Activated naive CD4-positive, alpha-beta T cell treated with anti-CD3 and anti-CD28 coated beads, Interleukin-2, amount 50 U/mL, for 72 hours (primary cell): ENCODE results near the gene NFYC. TPM values are rescaled to one million over a fixed set of nuclear protein-coding genes. Genes with fewer than 3 reads are reported as not detected.
"Not testable (repeated sequence)": the region's sequence is repeated elsewhere in the genome, so short reads cannot be mapped to it uniquely, and the experiment has no call there.

Experiments used
- ATAC-seq, 2 donors: fragments of 150-1000 bp; cut with Tn5 transposase; 2 replicates each; pipeline ENCODE4 v1.10.0; 2021; ENCODE audit warnings: mild to moderate bottlenecking in 2 of 2, moderate library complexity in 2 of 2
- DNase-seq, 2 donors: peaks; one replicate each; pipeline ENCODE4 v3.0.0; 2021 to 2022; ENCODE audit warnings: low spot score in 2 of 2
- H3K27ac Mint-ChIP-seq, 2 donors: one replicate each; pipeline ENCODE4 v1.8.0; 2022; ENCODE audit warnings: mild to moderate bottlenecking in 2 of 2, mixed read lengths in 2 of 2
- H3K36me3 Mint-ChIP-seq, 2 donors: one replicate each; pipeline ENCODE4 v1.8.0; 2022; ENCODE audit warnings: mixed read lengths in 2 of 2
- H3K9me3 Mint-ChIP-seq, 2 donors: one replicate each; pipeline ENCODE4 v1.8.0; 2022; ENCODE audit warnings: mixed read lengths in 2 of 2
- total RNA-seq, 2 donors: library from RNA; stranded (reverse); gene quantifications; one replicate each; pipeline ENCODE4 v1.2.3, GENCODE V29; 2022

Gene NFYC
- total RNA-seq, 2 donors from 2014 or later = 58.9 to 62.5 TPM

DNA sequence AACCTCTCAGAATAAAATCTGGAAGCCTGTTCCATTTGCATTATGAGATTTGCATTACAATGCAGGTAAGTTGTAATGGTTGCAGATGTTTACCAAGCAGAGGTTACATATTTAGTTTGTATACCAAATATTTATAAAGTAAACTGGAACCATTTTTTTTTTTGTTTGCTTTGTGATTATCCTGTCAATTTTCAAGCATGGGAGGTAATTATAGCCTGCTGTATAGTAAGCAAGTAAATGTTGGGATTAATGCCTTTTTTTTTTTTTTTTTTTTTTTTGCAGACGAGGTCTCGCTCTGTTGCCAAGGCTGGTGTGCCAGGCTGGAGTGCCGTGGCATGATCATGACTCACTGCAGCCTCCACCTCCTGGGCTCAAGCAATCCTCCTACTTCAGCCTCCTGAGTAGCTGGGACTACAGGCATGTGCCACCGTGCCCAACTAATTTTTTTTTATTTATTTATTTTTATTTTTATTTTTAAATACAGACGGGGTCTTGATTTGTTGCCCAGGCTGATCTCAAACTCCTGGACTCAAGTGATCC is 21.0 kb downstream of the NFYC start:
- DNase-seq (no peak), ATAC-seq (no peak)
- peaks cover 0 to 4% of the 10 kb centered on the region in 2 donors for H3K9me3 Mint-ChIP-seq
- peaks cover 5 to 21% of the 10 kb centered on the region in 2 donors for H3K36me3 Mint-ChIP-seq
- H3K27ac Mint-ChIP-seq = peak overlapping the region in 1 of 2 donors; percentile 77

GRCh38 chr1:40712997-40713396 is 21.5 kb downstream of the NFYC start:
- Mint-ChIP-seq H3K36me3 (peaks cover 5 to 21% of the 10 kb centered on the region in 2 donors), H3K9me3 (peaks cover 0 to 4% of the 10 kb centered on the region in 2 donors), H3K27ac (peak overlapping the region in 1 of 2 donors; percentile 77)
- DNase-seq = no peak
- no peak for ATAC-seq

- no peak for DNase-seq
- Mint-ChIP-seq H3K27ac (no peak overlapping the region), H3K36me3 (peaks cover 5 to 15% of the 10 kb centered on the region in 2 donors), H3K9me3 (peaks cover 0 to 4% of the 10 kb centered on the region in 2 donors)
- ATAC-seq = no peak
Observed at GRCh38 chr1:40715491-40716059, 24.1 kb downstream of the NFYC start.

GRCh38 chr1:40717065-40717464 is 25.6 kb downstream of the NFYC start:
- Mint-ChIP-seq H3K36me3 (peaks cover 5 to 15% of the 10 kb centered on the region in 2 donors), H3K9me3 (peaks cover 0 to 4% of the 10 kb centered on the region in 2 donors), H3K27ac (no peak overlapping the region)
- no peak for ATAC-seq
- DNase-seq = no peak

- H3K36me3 Mint-ChIP-seq = peaks cover 4 to 15% of the 10 kb centered on the region in 2 donors
- H3K27ac Mint-ChIP-seq = no peak overlapping the region
- DNase-seq (no peak), ATAC-seq (no peak)
- peaks cover 0 to 4% of the 10 kb centered on the region in 2 donors for H3K9me3 Mint-ChIP-seq
Observed at GRCh38 chr1:40717955-40718354, 26.5 kb downstream of the NFYC start.

GRCh38 chr1:40720493-40720892 is 29.0 kb downstream of the NFYC start:
- Mint-ChIP-seq H3K9me3 (peaks cover 0 to 4% of the 10 kb centered on the region in 2 donors), H3K36me3 (peaks cover 0 to 11% of the 10 kb centered on the region in 2 donors), H3K27ac (no peak overlapping the region)
- ATAC-seq = no peak
- no peak for DNase-seq

DNA sequence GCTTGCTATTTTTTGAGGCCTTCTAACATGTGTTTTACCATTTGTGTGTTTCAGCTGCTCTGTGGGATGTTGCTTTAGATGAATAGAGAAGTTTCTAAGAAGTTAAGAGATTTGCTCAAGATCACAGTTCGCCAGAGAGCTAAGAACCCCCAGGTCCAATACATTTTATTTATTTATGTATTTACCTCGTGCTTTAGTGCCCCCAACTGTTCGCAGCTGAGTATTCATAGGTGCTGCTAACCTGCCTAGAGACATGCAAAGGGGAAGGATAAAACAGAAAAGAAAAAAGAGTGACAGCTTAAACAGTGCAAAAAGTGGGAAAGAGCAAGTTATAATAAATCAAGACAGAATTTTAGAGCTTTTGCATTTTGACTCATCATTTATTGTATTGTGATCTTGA is 31.1 kb downstream of the NFYC start:
- Mint-ChIP-seq H3K9me3 (no peaks in the 10 kb centered on the region), H3K27ac (no peak overlapping the region), H3K36me3 (peaks cover 0 to 6% of the 10 kb centered on the region in 2 donors)
- DNase-seq (no peak), ATAC-seq (no peak)

DNA sequence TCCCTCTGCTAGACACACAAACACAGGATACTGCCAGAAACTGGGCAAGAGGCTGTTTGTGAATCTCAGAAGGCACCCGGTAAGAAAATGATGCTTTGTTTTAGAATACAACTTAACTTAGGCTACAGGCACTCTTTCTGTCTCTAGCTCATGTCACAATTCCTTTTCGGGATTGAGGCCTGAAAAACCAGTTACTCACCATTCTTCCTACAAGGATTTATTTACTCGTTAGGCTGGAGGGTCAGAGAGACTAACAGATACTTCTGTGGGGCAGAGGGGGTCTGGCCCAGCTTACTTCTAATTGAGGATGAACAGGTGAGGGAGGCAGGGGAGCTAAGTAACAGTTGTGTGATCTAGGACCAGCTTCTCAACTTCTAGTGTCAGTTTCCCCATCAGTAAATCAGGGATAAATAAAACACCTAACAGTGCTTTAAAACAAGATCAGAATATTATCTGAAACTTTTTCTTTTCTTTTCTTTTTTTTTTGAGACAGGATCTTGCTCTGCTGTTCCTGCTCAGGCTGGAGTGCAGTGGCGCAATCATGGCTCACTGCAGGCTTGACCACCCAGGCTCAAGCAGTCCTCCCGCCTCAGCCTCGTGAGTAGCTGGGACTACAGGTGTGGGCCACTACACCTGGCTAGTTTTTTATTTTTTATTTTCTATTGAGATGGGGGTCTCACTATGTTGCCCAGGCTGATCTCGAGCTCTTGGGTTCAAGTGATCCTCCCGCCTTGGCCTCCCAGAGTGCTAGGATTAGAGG is 31.9 kb downstream of the NFYC start:
- no peak overlapping the region for H3K27ac Mint-ChIP-seq
- DNase-seq (no peak), ATAC-seq (no peak)
- H3K9me3 Mint-ChIP-seq = no peaks in the 10 kb centered on the region
- peaks cover 0 to 6% of the 10 kb centered on the region in 2 donors for H3K36me3 Mint-ChIP-seq

GRCh38 chr1:40727662-40728061 is 36.2 kb downstream of the NFYC start:
- H3K9me3 Mint-ChIP-seq, H3K27ac Mint-ChIP-seq, DNase-seq, ATAC-seq: not testable (repeated sequence)
- H3K36me3 Mint-ChIP-seq = peaks cover 0 to 15% of the 10 kb centered on the region in 2 donors

- ATAC-seq, H3K9me3 Mint-ChIP-seq, DNase-seq, H3K36me3 Mint-ChIP-seq: not testable (repeated sequence)
- H3K27ac Mint-ChIP-seq = peak overlapping the region; percentile 29 to 30
Observed at GRCh38 chr1:40729316-40729862, 37.9 kb downstream of the NFYC start.

DNA sequence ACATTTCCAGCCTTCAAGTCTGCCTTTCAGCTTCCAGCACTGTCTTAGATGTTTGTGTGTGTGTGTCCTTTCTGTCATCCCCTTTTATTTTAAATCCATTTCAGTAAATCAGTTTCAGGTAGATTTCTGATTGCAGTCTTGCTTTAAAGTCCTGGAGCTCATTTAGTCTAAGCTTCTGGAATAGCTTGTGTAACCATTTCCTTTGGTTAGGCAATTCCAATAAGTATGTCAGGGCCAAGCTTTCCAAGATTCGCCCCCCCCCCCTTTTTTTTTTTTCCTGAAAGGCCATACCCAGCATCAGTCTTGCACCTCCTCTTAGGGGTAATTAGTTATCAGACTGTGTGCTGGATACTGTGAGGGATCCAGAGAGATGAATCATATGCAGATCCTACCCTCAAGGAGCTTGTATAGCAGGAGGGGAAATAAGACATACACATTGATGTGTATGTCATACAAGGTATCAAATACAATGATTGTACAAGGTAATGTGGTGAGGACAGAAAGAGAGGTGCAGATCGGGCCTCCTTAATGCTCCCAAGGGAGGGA is 41.3 kb downstream of the NFYC start:
- no peak for DNase-seq
- H3K36me3 Mint-ChIP-seq = peaks cover 0 to 9% of the 10 kb centered on the region in 2 donors

DNA sequence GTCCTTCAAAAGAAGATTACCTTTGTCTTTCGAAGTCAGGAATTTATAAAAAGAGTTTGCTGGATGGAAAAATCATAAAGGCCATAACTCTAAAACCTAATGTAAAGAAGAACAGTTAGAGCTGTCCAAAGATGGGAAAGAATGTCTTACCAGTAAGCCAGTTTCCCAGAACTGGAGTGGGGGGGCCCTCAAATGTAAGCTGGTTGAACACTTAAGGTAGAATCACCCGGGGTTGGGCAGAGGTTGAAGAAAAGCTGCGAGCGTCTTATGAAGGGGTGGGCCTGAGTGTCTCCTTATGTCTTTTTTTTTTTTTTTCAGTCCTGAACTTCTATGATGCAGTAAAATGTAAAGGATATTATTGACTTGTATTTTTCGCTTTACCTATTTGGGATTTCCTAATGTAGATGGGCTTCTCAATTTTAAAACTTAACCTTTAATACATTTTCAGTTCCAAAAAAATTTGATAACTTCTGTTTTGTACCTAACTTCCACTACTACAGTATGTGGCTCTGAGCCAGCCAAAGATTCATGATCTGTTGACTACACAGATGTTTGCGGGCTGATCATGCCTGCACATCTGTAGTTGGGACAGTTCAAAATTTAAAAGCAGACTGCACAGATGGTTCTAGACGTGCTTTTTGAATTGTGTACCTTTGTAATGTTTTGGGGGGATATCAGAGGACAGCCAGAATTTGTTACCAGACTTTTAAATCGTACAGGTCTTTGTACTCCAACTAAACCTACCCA is 43.6 kb downstream of the NFYC start:
- DNase-seq = no peak
- peaks cover 5 to 18% of the 10 kb centered on the region in 2 donors for H3K36me3 Mint-ChIP-seq
- no peak for ATAC-seq
- no peak overlapping the region for H3K27ac Mint-ChIP-seq
- no peaks in the 10 kb centered on the region for H3K9me3 Mint-ChIP-seq

More for the DNA sequence above, 41.3 kb downstream of the NFYC start:
- peak in 1 of 2 donors; percentile 81 for ATAC-seq
- H3K27ac Mint-ChIP-seq = no peak overlapping the region
- H3K9me3 Mint-ChIP-seq = no peaks in the 10 kb centered on the region

DNA sequence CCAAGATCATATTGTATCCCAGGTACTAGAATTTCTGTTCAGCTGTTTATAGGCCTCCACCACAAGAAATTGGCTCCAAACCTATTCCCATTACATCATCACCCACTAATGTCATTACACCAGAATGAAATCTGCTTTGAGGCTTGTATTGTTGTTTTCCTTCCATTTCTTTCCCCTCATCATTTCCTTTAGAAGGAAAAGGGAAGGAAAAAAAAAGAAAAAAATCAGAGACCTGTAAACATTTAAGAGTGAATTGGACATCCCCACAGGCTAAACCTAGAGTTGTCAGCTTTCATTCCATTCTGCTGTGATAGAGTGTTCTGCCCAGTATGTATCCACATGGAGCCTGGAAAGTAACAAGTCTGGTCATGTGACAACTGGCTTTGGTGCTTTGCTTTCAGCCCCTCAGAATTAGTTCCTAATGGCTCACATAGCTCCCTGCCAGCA is 44.6 kb downstream of the NFYC start:
- H3K27ac Mint-ChIP-seq = no peak overlapping the region
- DNase-seq = no peak
- H3K36me3 Mint-ChIP-seq = peaks cover 5 to 9% of the 10 kb centered on the region in 2 donors
- no peak for ATAC-seq
- no peaks in the 10 kb centered on the region for H3K9me3 Mint-ChIP-seq

DNA sequence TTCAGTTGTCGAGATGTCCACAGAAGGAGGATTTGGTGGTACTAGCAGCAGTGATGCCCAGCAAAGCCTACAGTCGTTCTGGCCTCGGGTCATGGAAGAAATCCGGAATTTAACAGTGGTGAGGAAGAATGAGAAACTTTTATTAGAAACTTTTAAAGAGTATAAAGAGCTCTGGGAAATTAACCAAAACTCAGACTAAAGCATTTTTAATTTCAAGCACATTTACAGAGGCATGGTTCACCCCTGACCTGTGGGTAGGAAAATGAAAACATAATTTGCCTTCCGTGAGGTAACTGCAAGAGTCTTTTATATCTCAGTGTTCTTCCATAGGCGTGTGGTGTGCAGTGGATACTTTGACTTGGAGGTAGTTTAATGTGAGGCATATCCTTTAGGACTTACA is 47.3 kb downstream of the NFYC start:
- H3K27ac Mint-ChIP-seq = peak overlapping the region in 1 of 2 donors; percentile 47
- H3K36me3 Mint-ChIP-seq = peaks cover 5 to 24% of the 10 kb centered on the region in 2 donors
- no peak for ATAC-seq
- H3K9me3 Mint-ChIP-seq = no peaks in the 10 kb centered on the region
- no peak for DNase-seq

GRCh38 chr1:40739455-40740008 is 48.0 kb downstream of the NFYC start:
- DNase-seq = no peak
- ATAC-seq = no peak
- Mint-ChIP-seq H3K36me3 (peaks cover 5 to 29% of the 10 kb centered on the region in 2 donors), H3K9me3 (no peaks in the 10 kb centered on the region), H3K27ac (no peak overlapping the region)
